DOHH2 (cell line): Measurements from ENCODE around the gene SCAMP5.

ENCODE experiments used
- EZH2phosphoT487 ChIP-seq: fragments of 200-600 bp; sonication (generic); IDR thresholded peaks from 2 replicates; pipeline ENCODE4 v1.6.1; 2017; ENCODE audit warnings: borderline replicate concordance, mild to moderate bottlenecking, antibody characterized with exemption, low read length, moderate library complexity, mixed read lengths
- TF ChIP-seq, protein P1 (sequence below): fragments of 200-600 bp; sonication (generic); IDR thresholded peaks from one replicate; pipeline ENCODE4 v1.5.1; 2014; ENCODE audit warnings: antibody characterized with exemption, mild to moderate bottlenecking, low read depth, low read length; ENCODE audit not compliant: poor library complexity, severe bottlenecking

DNA sequence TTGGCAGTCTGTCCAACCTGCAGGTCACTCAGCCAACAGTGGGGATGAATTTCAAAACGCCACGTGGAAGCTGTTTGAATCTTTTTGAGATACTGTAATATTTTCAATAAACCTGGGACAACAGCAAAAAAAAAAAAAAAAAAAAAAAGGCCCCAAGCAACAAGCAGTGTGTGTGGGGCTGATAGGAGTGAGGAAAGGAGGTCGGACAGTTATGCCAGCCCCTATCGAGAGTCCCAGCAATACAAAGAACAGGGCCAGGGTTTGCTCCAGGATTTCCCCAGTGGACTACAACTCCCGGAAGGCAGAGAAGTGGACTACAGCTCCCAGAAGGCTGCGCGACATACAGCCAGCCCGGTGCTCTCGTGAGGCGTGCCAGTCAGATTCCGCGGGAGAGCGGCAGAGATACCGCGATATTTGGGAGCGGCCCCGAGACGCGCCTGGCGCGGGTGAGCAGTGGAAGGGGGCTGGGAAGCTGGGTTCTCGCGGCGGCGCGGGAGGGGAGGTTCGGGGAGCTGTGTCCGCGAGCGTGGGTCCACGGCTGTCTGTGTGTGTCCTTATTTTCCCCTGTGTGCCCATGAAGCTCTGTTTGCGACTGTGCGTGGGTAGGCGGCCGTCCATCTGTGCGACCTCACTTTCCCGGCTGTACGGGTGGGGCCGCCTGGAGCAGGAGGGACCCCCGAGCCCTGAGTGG is 28.0 kb downstream of the SCAMP5 start, which contains the start of gene PPCDC:
- TF ChIP-seq, protein P1, sequence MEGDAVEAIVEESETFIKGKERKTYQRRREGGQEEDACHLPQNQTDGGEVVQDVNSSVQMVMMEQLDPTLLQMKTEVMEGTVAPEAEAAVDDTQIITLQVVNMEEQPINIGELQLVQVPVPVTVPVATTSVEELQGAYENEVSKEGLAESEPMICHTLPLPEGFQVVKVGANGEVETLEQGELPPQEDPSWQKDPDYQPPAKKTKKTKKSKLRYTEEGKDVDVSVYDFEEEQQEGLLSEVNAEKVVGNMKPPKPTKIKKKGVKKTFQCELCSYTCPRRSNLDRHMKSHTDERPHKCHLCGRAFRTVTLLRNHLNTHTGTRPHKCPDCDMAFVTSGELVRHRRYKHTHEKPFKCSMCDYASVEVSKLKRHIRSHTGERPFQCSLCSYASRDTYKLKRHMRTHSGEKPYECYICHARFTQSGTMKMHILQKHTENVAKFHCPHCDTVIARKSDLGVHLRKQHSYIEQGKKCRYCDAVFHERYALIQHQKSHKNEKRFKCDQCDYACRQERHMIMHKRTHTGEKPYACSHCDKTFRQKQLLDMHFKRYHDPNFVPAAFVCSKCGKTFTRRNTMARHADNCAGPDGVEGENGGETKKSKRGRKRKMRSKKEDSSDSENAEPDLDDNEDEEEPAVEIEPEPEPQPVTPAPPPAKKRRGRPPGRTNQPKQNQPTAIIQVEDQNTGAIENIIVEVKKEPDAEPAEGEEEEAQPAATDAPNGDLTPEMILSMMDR: no peak
- no peak for TF ChIP-seq EZH2phosphoT487
